B cell (primary cell): Measurements from ENCODE around the gene MUC13. TPM values are rescaled to one million over a fixed set of nuclear protein-coding genes. Genes with fewer than 3 reads are reported as not detected.

Source experiments
- ATAC-seq: fragments of 200-7000 bp; cut with Tn5 transposase; one replicate; pipeline ENCODE4 v1.10.0; 2021; ENCODE audit warnings: low read depth, mild to moderate bottlenecking, moderate number of reproducible peaks, moderate library complexity
- CTCF ChIA-PET: fragments of 350-600 bp; sonication (Branson Sonifier 250); formaldehyde crosslinking; loops from one replicate; lab custom pipeline; 2021; ENCODE audit warnings: antibody characterized with exemption, inconsistent platforms; lab: Charles Lee
- POLR2A ChIA-PET: fragments of 350-600 bp; sonication (Branson Sonifier 250); formaldehyde crosslinking; loops from one replicate; lab custom pipeline; 2021; ENCODE audit warnings: antibody characterized with exemption; lab: Charles Lee
- DNase-seq: peaks from one replicate; pipeline ENCODE4 v3.0.0; 2013
- H2AFZ ChIP-seq: 2 replicates; pipeline ENCODE4 v1.6.1; 2012; ENCODE audit warnings: mild to moderate bottlenecking, low read depth, low read length; ENCODE audit not compliant: insufficient read depth, poor library complexity, severe bottlenecking
- H3K27ac ChIP-seq, 2 donors: 1 replicate in 1 of 2; 2 replicates in 1 of 2; pipeline ENCODE4 v1.5.1; 2012 to 2013; ENCODE audit warnings: low read length in 2 of 2, mild to moderate bottlenecking in 2 of 2, moderate library complexity in 1 of 2
- H3K27me3 ChIP-seq, 4 experiments: fragments of 200-600 bp in 1 of 4; sonication (generic) in 1 of 4; replicated peaks in 1 of 4; 1 replicate in 2 of 4; 2 replicates in 2 of 4; pipeline versions ENCODE4 v1.6.1 to v1.7.0; 2013 to 2016; ENCODE audit warnings: low read length in 3 of 4, mild to moderate bottlenecking in 2 of 4, mixed read lengths in 1 of 4, moderate library complexity in 1 of 4; ENCODE audit not compliant: insufficient read depth in 4 of 4, control insufficient read depth in 3 of 4; ENCODE audit errors: control extremely low read depth in 1 of 4
- H3K36me3 ChIP-seq, 2 experiments: replicated peaks in 1 of 2; 1 replicate in 1 of 2; 2 replicates in 1 of 2; pipeline versions ENCODE4 v1.6.1 to v1.7.1; 2013; ENCODE audit warnings: low read length in 1 of 2; ENCODE audit not compliant: insufficient read depth in 2 of 2, control insufficient read depth in 1 of 2; ENCODE audit errors: control extremely low read depth in 1 of 2, extremely low read depth in 1 of 2
- H3K4me1 ChIP-seq, 2 donors: fragments of 200-600 bp in 1 of 2; sonication (generic) in 1 of 2; 1 replicate in 1 of 2; 2 replicates in 1 of 2; pipeline versions ENCODE4 v1.5.1 to v1.6.1; 2013 to 2017; ENCODE audit warnings: low read length in 2 of 2; ENCODE audit not compliant: control insufficient read depth in 2 of 2, insufficient read depth in 2 of 2
- H3K4me2 ChIP-seq: replicated peaks from 2 replicates; pipeline ENCODE3; 2012; ENCODE audit warnings: mild to moderate bottlenecking, low read depth, low read length; ENCODE audit not compliant: poor library complexity, severe bottlenecking
- H3K4me3 ChIP-seq, 5 experiments: fragments of 200-600 bp in 1 of 5; sonication (generic) in 1 of 5; 1 replicate in 3 of 5; 2 replicates in 2 of 5; pipeline versions ENCODE4 v1.5.1 to v1.7.0; 2011 to 2016; ENCODE audit warnings: low read length in 4 of 5, mild to moderate bottlenecking in 4 of 5, low read depth in 2 of 5, control low read depth in 1 of 5, moderate library complexity in 1 of 5; ENCODE audit not compliant: insufficient read depth in 1 of 5; ENCODE audit errors: control extremely low read depth in 1 of 5, extremely low read depth in 1 of 5
- H3K79me2 ChIP-seq: fragments of 200-600 bp; sonication (generic); one replicate; pipeline ENCODE4 v1.6.0; 2016; ENCODE audit warnings: low read length; ENCODE audit not compliant: control insufficient read depth, insufficient read depth
- H3K9ac ChIP-seq: fragments of 200-600 bp; sonication (generic); 2 replicates; pipeline ENCODE4 v1.6.1; 2017; ENCODE audit warnings: mild to moderate bottlenecking, low read length, moderate library complexity
- H3K9me3 ChIP-seq, 3 donors: one replicate each; pipeline versions ENCODE4 v1.6.1 to v1.7.1; 2013; ENCODE audit warnings: low read length in 2 of 3; ENCODE audit not compliant: control insufficient read depth in 2 of 3, insufficient read depth in 1 of 3; ENCODE audit errors: control extremely low read depth in 1 of 3
- H4K20me1 ChIP-seq: 2 replicates; pipeline ENCODE4 v1.6.0; 2012; ENCODE audit warnings: mild to moderate bottlenecking, low read length; ENCODE audit not compliant: insufficient read depth, control insufficient read depth, poor library complexity, severe bottlenecking
- H3K27ac Mint-ChIP-seq: one replicate; pipeline ENCODE4 v1.8.0; 2021; ENCODE audit warnings: mixed read lengths
- H3K27me3 Mint-ChIP-seq: one replicate; pipeline ENCODE4 v1.8.0; 2021; ENCODE audit warnings: mixed read lengths
- H3K4me1 Mint-ChIP-seq: one replicate; pipeline ENCODE4 v1.8.0; 2021; ENCODE audit warnings: mixed read lengths
- H3K4me3 Mint-ChIP-seq: one replicate; pipeline ENCODE4 v1.8.0; 2021; ENCODE audit warnings: mixed read lengths
- H3K9me3 Mint-ChIP-seq: one replicate; pipeline ENCODE4 v1.8.0; 2022; ENCODE audit warnings: mixed read lengths; ENCODE audit not compliant: insufficient read depth
- EZH2 ChIP-seq: IDR thresholded peaks from 2 replicates; pipeline ENCODE4 v1.6.1; 2012; ENCODE audit warnings: borderline replicate concordance, low read depth, mild to moderate bottlenecking, moderate library complexity, low read length; ENCODE audit not compliant: insufficient read depth, poor library complexity, severe bottlenecking
- WGBS: methylation state at CpG from one replicate; pipeline ENCODE4 v1.1.5; 2013; ENCODE audit warnings: missing lambda C conversion rate; ENCODE audit not compliant: insufficient coverage; 5-methylcytosine and 5-hydroxymethylcytosine counted together
- intact Hi-C: fragments of 100-400 bp; cut with micrococcal nuclease; formaldehyde crosslinking; loops from one replicate; pipeline ENCODE4 v1.10.0; 2022
- polyA plus RNA-seq: library from polyadenylated mRNA; depleted of rRNA; stranded (reverse); fragments of >200 nt; gene quantifications from 2 replicates; pipeline ENCODE4 v1.2.3, GENCODE V29; 2012
- total RNA-seq, 2 donors: library from RNA; stranded (reverse); fragments of 120-200 nt in 1 of 2; gene quantifications; 1 replicate in 1 of 2; 2 replicates in 1 of 2; pipeline versions ENCODE4 v1.2.3 to v1.2.4, GENCODE V29; 2013 to 2022
- TF ChIP-seq, protein P1 (sequence below): fragments of 200-600 bp; IDR thresholded peaks from one replicate; pipeline ENCODE4 v1.8.0; 2022; ENCODE audit warnings: antibody characterized with exemption, mild to moderate bottlenecking

The MUC13 gene
- total and polyA plus RNA-seq, 2 donors (not counting 1 experiment from before 2014, with no cell fraction given), result not detected

DNA sequence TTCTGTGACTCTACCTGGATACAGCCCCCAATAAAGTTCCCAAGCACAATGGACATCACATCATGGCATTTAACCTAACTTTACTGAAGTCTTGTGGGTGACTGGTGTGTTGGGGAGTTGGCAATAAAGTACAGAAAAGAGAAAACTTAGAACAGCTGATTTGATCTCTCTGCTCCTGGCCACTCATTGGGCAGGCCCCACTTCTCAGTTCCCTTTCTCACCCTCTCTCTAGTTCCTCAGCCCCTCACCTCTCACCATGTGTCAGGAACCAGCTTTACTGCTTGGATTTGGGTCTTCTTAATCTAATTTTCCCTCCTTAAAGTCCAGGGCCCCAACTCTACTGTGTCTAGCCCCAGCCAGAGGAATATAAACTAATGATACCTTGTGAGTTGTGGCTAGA, 713 bp upstream of the MUC13 start:
- CTCF ChIA-PET, result interaction anchor here (0.6 to 2.4 kb wide), 4 partner anchors 11 to 638 kb away, joined by 3 to 9 read pairs (median 4); no protein-coding TSS in a partner anchor
- no peaks in the 10 kb centered on the region for H3K27me3 ChIP-seq
- H3K4me2 ChIP-seq, result no peak overlapping the region
- no peaks in the 10 kb centered on the region for H3K9me3 Mint-ChIP-seq
- H3K27me3 Mint-ChIP-seq, result peaks cover 18% of the 10 kb centered on the region
- H4K20me1 ChIP-seq, result no peaks in the 10 kb centered on the region
- no peak overlapping the region for H3K4me3 Mint-ChIP-seq
- POLR2A ChIA-PET, result no interaction called here
- no peak overlapping the region for H3K27ac ChIP-seq
- no peak overlapping the region for H2AFZ ChIP-seq
- ATAC-seq, result no peak
- H3K27ac Mint-ChIP-seq, result no peak overlapping the region
- intact Hi-C loops, result no loop called here
- H3K4me1 ChIP-seq, result no peaks in the 10 kb centered on the region
- DNase-seq, result no peak
- no peaks in the 10 kb centered on the region for H3K4me1 Mint-ChIP-seq
- H3K9ac ChIP-seq, result no peak overlapping the region
- H3K36me3 ChIP-seq, result no peaks in the 10 kb centered on the region
- H3K79me2 ChIP-seq, result no peaks in the 10 kb centered on the region
- TF ChIP-seq, protein P1, sequence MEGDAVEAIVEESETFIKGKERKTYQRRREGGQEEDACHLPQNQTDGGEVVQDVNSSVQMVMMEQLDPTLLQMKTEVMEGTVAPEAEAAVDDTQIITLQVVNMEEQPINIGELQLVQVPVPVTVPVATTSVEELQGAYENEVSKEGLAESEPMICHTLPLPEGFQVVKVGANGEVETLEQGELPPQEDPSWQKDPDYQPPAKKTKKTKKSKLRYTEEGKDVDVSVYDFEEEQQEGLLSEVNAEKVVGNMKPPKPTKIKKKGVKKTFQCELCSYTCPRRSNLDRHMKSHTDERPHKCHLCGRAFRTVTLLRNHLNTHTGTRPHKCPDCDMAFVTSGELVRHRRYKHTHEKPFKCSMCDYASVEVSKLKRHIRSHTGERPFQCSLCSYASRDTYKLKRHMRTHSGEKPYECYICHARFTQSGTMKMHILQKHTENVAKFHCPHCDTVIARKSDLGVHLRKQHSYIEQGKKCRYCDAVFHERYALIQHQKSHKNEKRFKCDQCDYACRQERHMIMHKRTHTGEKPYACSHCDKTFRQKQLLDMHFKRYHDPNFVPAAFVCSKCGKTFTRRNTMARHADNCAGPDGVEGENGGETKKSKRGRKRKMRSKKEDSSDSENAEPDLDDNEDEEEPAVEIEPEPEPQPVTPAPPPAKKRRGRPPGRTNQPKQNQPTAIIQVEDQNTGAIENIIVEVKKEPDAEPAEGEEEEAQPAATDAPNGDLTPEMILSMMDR, result no peak
- no peak for TF ChIP-seq EZH2
- H3K4me3 ChIP-seq, result no peak overlapping the region
- peaks cover 0 to 3% (median 2%) of the 10 kb centered on the region in 3 donors for H3K9me3 ChIP-seq

DNA sequence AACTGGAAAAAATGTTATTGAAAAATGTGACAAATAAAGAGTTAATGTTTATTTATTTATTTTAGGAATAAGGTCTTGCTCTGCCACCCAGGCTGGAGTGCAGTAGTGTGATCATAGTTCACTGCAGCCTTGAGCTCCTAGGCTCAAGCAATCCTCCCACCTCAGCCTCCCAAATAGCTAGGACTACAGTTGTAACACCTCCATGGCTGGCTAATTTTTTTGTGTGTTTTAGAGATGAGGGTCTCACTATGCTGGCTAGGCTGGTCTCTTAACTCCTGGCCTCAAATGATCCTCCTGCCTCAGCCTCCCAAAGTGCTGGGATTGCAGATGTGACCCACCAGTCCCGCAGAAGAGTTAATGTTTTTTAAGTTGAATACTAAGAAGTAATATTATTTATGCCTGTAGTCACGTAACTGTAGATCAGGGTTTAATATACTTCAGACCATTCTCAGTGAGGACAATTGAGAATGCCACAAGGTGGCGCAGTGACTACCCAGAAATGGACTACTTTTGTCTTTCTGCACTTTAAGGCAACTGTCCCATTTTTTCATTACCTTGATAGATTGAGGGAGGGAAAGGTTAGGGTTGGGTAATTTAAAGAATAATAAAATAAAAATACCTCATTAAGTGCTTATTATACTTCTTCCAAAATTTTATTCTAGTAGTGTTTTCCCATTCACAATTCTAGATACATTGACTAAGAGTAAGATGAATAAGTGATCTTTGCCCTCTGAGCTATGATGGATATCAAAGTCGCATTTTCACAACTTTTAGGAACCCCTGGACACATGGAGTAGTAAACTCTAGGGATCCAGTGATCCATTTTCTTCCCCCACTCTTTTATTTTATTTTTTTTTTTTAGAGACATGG, 6.0 kb downstream of the MUC13 start:
- H3K4me2 ChIP-seq, result no peak overlapping the region
- whole genome bisulfite sequencing, result no CpG with 5 or more reads among the region's 4 CpGs
- H2AFZ ChIP-seq, result no peak overlapping the region
- DNase-seq, result peak; percentile 61
- H3K4me1 Mint-ChIP-seq, result no peaks in the 10 kb centered on the region
- no peaks in the 10 kb centered on the region for H4K20me1 ChIP-seq
- no peaks in the 10 kb centered on the region for H3K9me3 Mint-ChIP-seq
- H3K36me3 ChIP-seq, result no peaks in the 10 kb centered on the region
- H3K4me3 ChIP-seq, result no peak overlapping the region
- H3K9ac ChIP-seq, result no peak overlapping the region
- H3K79me2 ChIP-seq, result no peaks in the 10 kb centered on the region
- ATAC-seq, result no peak
- TF ChIP-seq, protein P1, result peak; percentile 80
- no peak for TF ChIP-seq EZH2
- no peak overlapping the region for H3K27ac ChIP-seq
- peaks cover 14% of the 10 kb centered on the region for H3K27me3 Mint-ChIP-seq
- H3K9me3 ChIP-seq, result no peaks in the 10 kb centered on the region
- H3K27ac Mint-ChIP-seq, result no peak overlapping the region
- intact Hi-C loops, result loop anchor here (1.0 to 5.0 kb wide), 3 partner anchors 214 to 657 kb away; no protein-coding TSS in a partner anchor
- ChIA-PET POLR2A (no interaction called here), CTCF (interaction anchor here (0.6 to 1.7 kb wide), 9 partner anchors 10 to 574 kb away, joined by 3 to 11 read pairs (median 4); no protein-coding TSS in a partner anchor)
- peaks cover 0 to 4% (median 2%) of the 10 kb centered on the region in 4 experiments for H3K27me3 ChIP-seq
- no peak overlapping the region for H3K4me3 Mint-ChIP-seq
- no peaks in the 10 kb centered on the region for H3K4me1 ChIP-seq
